Hematopoietic multipotent progenitor cell treated with erythropoietin and hydrocortisone succinate and interleukin-3 and kit ligand, for 15 days (in vitro differentiated cells): ENCODE measurements around the gene SELPLG.
A peak's percentile ranks its signal among the peaks of the same experiment; 100 is the strongest.
"Not testable (repeated sequence)": the region's sequence is repeated elsewhere in the genome, so short reads cannot be mapped to it uniquely, and the experiment has no call there.

Experiments
- DNase-seq: peaks from one replicate; pipeline ENCODE4 v3.0.0-alpha.2; 2015; ENCODE audit warnings: low spot score

Gene SELPLG

DNA sequence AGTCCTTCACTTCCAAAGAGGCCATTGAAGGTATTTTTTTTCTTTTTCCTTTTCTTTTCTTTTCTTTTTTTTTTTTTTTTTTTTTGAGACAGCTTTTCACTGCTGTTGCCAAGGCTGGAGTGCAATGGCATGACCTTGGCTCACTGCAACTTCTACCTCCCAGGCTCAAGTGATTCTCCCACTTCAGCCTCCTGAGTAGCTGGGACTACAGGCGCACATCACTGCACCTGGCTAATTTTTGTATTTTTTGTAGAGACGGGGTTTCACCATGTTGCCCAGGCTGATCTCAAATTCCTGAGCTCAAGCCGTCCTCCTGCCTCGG, 14.8 kb downstream of the SELPLG start:
- DNase-seq, result not testable (repeated sequence)

- peak; percentile 85 for DNase-seq
These were observed 15.4 kb downstream of the SELPLG start for GRCh38 chr12:108618079-108618952.

GRCh38 chr12:108616941-108617858, 16.5 kb downstream of the SELPLG start:
- DNase-seq, result no peak

DNA sequence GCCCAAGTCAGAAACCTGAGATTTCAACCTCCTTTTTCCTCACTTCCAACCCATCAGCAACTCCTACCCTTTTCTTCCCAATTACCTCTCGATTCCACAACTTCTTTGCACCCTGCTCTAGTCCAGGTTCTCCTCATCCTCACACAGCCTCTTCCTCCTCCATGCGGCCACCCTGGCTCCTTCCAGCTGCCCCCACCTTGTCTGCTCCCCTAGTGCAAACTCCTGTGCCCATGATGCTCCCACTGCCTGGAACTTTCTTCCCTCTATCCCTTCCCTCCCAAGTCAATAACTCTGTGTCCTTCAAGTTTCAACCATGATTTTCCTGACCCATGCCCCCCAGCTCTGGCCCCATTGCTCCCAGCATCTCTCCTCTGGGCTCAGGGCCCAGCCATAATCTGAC, 17.3 kb downstream of the SELPLG start:
- no peak for DNase-seq

DNA sequence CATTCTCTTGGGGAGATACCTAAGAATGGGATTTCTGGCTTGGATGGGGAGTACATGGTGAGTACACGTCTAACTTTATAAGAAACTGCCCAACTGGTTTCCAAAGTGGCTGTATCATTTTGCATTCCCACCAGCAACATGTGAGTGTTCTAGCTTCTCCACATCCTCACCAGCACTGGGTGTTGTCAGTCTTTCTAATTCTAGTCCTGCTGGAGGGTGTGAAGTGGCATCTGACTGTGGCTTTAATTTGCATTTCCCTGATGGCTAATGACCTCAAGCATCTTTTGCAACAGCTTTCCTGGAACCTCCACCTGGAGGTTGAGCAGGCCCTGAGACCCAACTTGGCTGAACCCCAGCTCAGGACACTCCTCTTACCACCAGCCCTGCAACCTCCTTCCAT, 17.8 kb downstream of the SELPLG start:
- DNase-seq, result no peak

- DNase-seq, result no peak
These were observed 19.1 kb downstream of the SELPLG start for GRCh38 chr12:108614639-108615038.

- DNase-seq, result no peak
These were observed 19.7 kb downstream of the SELPLG start for GRCh38 chr12:108614041-108614440.

- DNase-seq, result no peak
These were observed 20.1 kb downstream of the SELPLG start for GRCh38 chr12:108613548-108613947.

DNA sequence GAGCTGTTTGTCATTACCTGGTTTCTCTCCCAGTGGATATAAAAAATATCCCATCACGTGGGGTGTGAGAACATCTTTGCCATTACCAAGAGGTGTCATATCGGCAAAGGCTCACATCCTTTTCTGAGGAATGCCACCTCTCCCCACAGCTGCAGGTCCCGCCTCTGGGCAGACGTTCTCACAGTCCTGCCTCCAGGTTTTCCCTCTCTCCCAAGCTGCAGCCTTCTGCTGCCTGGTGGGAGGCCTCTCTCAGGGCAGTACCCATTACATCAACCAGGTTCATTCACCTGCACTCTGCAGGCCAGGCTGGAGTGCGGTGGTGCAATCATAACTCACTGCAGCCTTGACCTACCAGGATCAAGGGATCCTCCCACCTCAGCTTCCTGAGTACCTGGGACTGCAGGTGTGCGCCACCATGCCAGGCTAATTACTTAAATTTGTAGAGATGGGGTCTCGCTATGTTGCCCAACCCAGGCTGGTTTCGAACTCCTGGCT, 20.9 kb downstream of the SELPLG start:
- no peak for DNase-seq

- peak; percentile 54 for DNase-seq
These were observed 21.7 kb downstream of the SELPLG start for GRCh38 chr12:108611884-108612415.

DNA sequence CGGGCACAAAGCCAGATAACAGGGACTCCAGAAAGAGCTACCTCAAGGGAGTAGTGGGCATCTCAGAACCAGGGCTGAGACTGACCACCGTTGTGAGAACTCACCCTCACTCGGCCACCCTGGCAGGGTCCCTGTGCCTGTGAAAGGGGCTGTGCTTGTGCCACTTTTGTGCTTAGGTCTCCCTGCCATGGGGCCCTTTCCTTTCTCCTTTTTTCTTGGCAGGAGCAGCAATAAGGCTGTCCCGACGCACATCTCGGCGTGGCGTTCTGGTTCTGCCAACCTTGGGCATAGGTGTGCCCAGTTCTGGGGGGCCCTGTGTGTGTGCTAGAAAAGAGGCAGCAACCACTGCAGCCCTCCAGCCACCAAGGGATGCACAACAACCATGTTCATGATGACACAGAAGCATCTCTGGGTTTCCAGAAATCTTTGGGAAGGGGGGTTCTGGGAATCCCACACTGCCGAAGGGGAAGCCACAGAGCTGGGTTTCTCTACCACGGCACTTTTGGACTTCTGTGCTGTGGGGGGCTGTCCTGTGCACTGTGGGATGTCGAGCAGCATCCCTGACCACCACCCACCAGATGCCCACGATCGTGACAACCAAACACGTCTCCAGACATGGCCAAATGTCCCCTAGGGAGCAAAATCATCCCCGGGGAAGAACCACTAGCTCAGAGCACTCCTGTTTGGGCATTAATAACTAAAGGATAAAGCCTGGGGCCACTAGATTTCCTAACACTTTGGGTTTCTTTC, 22.7 kb downstream of the SELPLG start:
- DNase-seq, result no peak

GRCh38 chr12:108610336-108610815, 23.3 kb downstream of the SELPLG start:
- DNase-seq, result no peak

DNA sequence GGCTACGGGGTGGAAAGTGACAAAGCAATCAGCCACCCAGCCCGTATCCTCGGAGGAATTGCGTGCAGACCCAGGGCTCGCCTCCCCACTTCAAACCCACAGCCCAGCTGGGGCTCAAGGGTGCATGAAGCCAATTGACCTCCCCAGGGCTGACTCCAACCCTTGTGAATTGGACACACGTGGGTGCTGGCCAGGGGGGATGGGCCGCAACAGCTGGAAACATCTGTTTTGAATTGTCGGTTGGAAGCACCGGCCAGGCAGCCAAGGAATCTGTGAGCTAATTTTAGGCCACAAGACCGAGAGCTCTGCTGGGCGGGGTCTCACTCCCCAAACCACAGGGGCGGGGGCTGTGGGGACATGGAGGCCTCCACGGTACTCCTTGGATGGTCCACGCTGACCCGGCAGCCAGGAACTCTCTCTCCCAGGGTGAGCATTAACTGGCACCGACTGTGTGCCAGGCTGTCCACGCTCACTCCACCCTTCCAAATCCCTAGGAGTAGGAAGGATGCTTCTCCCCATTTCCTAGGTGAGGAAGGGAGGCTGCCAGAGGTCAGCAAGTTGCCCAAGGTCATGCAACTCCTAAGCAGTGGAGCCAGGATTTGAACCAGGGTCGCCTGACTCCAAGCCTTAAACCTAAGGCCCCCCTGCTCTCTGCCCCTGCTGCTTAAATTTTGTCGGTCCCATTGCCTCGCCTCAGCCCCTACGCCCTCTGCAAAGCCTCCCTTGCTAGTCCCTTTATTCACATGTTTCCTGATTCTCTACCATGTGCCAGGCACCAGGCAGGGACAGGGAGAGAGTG, 24.0 kb downstream of the SELPLG start:
- no peak for DNase-seq

GRCh38 chr12:108608616-108609015, 25.1 kb downstream of the SELPLG start:
- DNase-seq, result no peak

- DNase-seq, result no peak
These were observed 25.6 kb downstream of the SELPLG start for GRCh38 chr12:108607981-108608600.

DNA sequence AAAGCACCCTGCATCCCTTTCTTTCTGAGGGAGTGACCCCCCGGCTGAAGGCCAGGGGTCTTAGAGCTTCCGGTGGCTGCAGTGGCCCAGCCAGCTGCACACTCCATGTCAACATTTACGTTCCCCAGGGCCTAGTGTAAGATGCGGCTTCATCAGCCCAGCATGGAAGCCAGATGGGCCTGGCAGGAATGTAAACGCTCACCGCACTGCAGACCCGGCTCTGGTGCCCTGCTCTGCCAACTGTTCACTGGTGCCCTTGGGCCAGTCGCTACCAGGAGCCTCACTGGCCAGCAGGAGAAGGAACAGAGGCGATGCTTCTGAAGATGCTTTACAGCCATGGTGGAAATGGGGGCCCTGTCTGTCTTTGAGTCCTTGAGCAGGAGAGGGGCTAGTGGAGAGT, 27.2 kb downstream of the SELPLG start:
- DNase-seq, result no peak

GRCh38 chr12:108605690-108606406, 27.8 kb downstream of the SELPLG start:
- no peak for DNase-seq

- no peak for DNase-seq
These were observed 28.5 kb downstream of the SELPLG start for GRCh38 chr12:108605000-108605689.
